ENCODE results near the gene NIN. TPM values are rescaled to one million over a fixed set of nuclear protein-coding genes. Genes with fewer than 3 reads are reported as not detected.

Gene NIN
- total RNA-seq, 1 experiment from 2014 or later, result 34.7 TPM

DNA sequence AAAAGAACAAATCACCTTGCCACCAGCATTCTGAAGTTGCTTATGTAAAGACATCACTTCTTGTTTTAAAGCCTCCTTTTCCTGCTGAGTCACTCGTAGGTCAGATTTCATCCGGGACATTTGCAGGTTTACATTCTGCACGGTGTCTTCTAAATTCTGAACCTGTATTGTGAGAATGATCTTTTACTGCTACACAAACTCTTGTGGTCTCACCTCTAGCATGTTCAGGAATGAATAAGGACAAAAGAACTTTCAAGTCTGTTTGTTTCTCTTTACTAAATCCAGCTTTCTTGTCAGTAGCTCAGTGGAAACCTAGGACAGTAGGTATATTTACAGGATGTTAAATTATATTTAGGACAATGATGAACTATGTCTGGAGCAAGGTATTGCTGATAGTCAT lies 89.4 kb downstream of the NIN start:
- Histone ChIP-seq H3K4me1 (replicated peaks) (peaks cover 8% of the 10 kb centered on the region), H3K27me3 (replicated peaks) (no peaks in the 10 kb centered on the region), H3K36me3 (peaks cover 29% of the 10 kb centered on the region), H3K4me3 (no peak overlapping the region), H3K9me3 (replicated peaks) (no peaks in the 10 kb centered on the region), H3K27ac (no peak overlapping the region)
- DNase-seq (ENCODE audit: low read depth in 1 of 2, low spot score in 2 of 2), result peak in 1 of 2 experiments; percentile 19

DNA sequence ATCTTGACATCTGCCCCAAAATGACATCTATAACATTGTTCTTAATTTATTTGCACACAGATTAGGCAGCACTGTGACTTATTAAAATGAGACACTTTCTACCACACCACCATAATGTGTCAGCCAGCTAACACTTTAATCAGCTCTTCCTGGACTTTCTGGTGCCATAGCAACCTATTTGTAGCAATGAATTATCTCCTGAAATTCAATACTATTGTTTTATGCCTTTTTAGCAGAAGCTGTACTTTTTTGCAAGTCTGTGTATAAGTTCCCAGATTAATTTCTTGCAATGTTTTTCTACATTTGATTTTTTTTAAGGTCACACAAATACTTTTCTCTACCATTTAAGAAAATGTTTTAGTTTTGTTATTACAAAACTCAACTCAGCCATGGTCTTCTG lies 90.1 kb downstream of the NIN start:
- Histone ChIP-seq H3K9me3 (replicated peaks) (no peaks in the 10 kb centered on the region), H3K36me3 (peaks cover 24% of the 10 kb centered on the region), H3K27me3 (replicated peaks) (no peaks in the 10 kb centered on the region), H3K27ac (no peak overlapping the region), H3K4me3 (no peak overlapping the region), H3K4me1 (replicated peaks) (peaks cover 8% of the 10 kb centered on the region)
- no peak for DNase-seq (ENCODE audit: low read depth in 1 of 2, low spot score in 2 of 2)

DNA sequence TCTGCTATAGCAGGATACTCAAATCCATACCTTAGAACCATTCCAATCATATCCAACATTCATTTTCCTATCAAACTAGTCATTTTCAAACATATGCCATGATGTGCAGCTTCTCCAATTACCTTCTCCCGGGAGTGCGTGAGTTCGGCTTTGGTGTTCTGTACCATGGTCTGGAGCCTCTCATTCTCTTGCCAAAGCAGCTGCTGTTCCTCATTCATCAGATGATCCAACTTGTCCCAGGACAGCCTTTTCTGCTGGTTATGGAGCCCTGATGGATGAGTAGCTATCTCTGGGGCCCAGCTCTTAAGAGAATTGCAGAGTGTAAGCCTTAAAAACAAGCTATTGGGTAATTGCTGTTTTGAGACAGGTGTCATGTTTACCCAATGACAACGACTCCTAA lies 91.8 kb downstream of the NIN start:
- no peak for DNase-seq (ENCODE audit: low read depth in 1 of 2, low spot score in 2 of 2)
- no peak overlapping the region for H3K4me3 ChIP-seq
- H3K36me3 ChIP-seq, result peaks cover 30% of the 10 kb centered on the region
- H3K9me3 ChIP-seq (replicated peaks), result no peaks in the 10 kb centered on the region
- H3K27me3 ChIP-seq (replicated peaks), result no peaks in the 10 kb centered on the region
- peaks cover 8% of the 10 kb centered on the region for H3K4me1 ChIP-seq (replicated peaks)
- no peak overlapping the region for H3K27ac ChIP-seq

DNA sequence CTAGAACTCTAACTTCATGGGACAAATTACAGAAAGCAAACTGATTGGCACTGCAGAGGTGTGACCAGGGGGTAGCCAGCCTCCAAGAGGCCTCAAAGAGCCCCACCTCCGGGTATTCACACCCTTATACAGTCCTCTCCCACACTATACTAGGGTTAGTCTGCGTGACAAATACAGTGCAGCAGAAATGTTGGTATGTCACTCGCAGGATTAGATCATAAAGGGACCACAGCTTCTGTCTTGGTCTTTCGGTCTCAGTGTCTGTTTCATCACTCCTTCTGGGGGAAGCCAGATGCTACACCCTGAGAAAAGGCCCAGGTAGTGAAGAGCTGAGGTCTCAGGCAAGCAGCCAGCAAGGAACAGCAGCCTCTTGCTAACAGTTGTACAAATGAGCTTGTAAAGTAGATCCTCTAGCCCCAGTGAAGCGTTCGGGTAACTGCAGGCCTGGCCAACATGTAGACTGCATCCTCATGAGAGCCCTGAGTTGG lies 94.0 kb downstream of the NIN start:
- DNase-seq (ENCODE audit: low read depth in 1 of 2, low spot score in 2 of 2), result no peak
- Histone ChIP-seq H3K4me1 (replicated peaks) (peaks cover 8% of the 10 kb centered on the region), H3K27me3 (replicated peaks) (no peaks in the 10 kb centered on the region), H3K4me3 (no peak overlapping the region), H3K27ac (no peak overlapping the region), H3K36me3 (peaks cover 28% of the 10 kb centered on the region), H3K9me3 (replicated peaks) (no peaks in the 10 kb centered on the region)

DNA sequence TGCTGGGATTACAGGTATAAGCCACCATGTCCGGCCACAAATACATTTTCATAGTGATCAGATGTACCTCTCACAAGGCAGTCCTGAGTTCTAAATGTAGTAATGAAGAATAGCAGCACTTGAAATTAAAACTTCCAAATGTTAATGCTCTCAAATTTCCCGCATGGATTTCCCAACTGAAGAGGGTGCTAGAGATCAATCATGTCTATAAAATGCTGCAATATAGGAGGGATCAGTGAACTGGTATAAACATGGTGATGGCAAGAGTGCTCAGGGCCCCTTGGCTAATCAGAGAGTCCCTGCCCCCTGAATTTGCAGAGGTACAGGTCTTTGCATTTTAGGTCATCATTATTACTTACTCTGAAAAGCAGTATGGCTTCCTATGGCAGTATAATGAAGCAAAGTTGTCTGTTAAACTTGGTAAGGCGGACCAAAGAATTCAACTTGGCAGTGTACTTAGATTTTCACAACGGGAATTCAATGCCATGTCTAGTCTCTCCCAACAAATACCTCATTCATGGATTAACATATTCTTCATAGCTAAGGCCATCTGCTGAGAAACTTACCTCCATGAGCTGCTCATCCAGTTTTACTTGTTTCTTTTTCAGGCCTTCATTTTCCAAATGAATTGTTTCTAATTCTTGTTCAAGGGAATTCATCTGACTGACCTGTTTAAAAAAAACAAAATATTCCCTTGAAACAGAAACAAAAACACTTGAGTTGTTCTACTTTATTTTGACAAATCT lies 95.8 kb downstream of the NIN start:
- Histone ChIP-seq H3K9me3 (replicated peaks) (no peaks in the 10 kb centered on the region), H3K36me3 (peaks cover 26% of the 10 kb centered on the region), H3K4me1 (replicated peaks) (no peaks in the 10 kb centered on the region), H3K4me3 (no peak overlapping the region), H3K27me3 (replicated peaks) (no peaks in the 10 kb centered on the region), H3K27ac (no peak overlapping the region)
- no peak for DNase-seq (ENCODE audit: low read depth in 1 of 2, low spot score in 2 of 2)

DNA sequence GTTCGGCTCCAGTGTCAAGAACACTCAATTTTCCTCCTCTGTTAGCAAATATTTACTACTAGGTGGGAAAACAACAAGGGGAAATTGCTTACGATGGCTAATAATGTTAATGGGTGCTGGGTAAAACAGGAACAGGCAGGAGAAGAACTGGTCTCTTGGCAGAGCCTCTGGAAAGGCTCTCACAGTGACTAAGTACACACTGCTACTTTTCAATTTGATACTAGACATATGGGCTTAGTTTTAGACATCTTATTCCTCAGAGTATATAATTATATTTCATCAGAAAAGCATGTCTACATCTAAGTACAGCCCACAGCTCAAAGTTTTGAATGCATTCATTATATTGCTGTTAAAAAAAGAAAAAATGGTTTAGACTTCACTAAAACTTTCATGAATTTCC lies 97.5 kb downstream of the NIN start:
- Histone ChIP-seq H3K27ac (no peak overlapping the region), H3K36me3 (peaks cover 26% of the 10 kb centered on the region), H3K27me3 (replicated peaks) (no peaks in the 10 kb centered on the region), H3K4me1 (replicated peaks) (no peaks in the 10 kb centered on the region), H3K4me3 (no peak overlapping the region), H3K9me3 (replicated peaks) (no peaks in the 10 kb centered on the region)
- no peak for DNase-seq (ENCODE audit: low read depth in 1 of 2, low spot score in 2 of 2)

DNA sequence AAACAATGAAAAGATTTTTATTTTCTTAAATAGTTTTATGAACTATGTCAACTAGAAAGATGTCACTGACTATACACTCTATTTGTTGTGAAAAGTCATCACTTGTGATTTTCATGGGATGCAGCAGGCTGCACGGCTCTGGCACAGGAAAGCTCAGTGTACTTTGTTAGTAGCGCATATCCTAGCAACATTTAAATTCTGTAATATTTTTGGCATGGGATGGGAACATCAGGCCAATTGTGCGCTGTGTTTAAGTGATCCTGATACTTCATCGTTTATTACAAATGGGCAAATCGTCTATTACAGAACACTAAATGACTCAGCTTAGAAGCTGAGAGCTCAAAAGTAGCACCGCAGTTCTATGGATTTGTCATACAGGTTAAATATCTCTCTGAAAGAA lies 102.1 kb downstream of the NIN start:
- Histone ChIP-seq H3K4me3 (no peak overlapping the region), H3K27ac (no peak overlapping the region), H3K27me3 (replicated peaks) (no peaks in the 10 kb centered on the region), H3K9me3 (replicated peaks) (no peaks in the 10 kb centered on the region), H3K4me1 (replicated peaks) (peaks cover 10% of the 10 kb centered on the region), H3K36me3 (peaks cover 36% of the 10 kb centered on the region)
- no peak for DNase-seq (ENCODE audit: low read depth in 1 of 2, low spot score in 2 of 2)

DNA sequence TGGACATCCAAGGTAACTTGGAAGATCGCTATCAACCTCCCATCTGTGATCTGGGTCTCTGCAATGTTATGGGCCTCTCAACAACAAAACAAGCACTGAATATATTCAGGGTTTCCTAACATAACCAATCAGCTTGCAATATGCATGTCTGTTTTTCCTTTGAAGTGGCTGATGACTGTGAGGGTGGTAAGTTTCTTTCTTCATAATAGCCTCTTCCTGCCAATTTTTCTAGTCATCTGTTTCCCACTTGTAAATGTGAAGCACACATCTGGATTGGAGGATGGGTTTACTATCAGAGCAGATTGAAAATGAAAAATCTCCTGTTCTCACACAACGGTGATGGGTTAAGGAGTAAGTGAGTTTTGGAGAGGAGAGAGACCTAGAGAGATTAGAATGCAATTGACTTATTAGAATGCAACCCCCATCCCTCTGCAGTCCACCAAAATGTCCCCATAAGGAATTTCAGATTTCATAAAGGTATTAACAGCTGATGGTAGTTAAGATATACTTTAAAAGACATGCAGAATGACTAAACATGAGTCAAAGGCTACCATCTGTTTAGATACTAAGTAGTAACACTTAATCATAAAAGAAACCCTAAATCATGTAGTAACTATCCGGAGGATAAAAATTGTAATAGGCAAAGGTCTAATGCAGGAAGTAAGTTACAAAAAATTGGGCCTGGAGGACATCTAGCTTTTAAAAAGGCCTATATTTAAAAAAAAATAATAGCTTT lies 104.4 kb downstream of the NIN start:
- H3K27ac ChIP-seq, result 0 out of 2 replicates have a peak overlapping the region, but pooled peaks have one; percentile 8
- no peaks in the 10 kb centered on the region for H3K9me3 ChIP-seq (replicated peaks)
- DNase-seq (ENCODE audit: low read depth in 1 of 2, low spot score in 2 of 2), result no peak
- peaks cover 10% of the 10 kb centered on the region for H3K4me1 ChIP-seq (replicated peaks)
- peaks cover 53% of the 10 kb centered on the region for H3K36me3 ChIP-seq
- H3K4me3 ChIP-seq, result no peak overlapping the region
- H3K27me3 ChIP-seq (replicated peaks), result no peaks in the 10 kb centered on the region

DNA sequence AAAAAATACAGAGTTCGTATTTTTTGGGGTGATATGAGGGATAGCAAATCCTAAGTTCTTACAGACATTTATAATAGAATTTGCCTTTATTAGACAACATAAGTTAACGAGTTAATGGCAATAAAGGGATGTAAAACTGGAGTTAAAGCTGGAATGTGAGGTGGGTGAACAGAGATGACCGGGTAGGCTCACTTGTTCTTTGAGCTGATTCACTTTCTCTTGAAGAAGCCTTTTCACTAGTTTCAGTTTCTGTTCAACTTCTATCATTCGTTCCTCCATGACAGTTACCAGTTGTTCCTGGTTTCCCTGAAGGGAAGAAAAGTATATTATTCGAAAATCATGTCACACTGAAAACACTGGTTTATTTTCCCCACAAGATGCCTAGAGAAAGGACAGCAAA lies 105.2 kb downstream of the NIN start:
- H3K4me1 ChIP-seq (replicated peaks), result peaks cover 16% of the 10 kb centered on the region
- H3K9me3 ChIP-seq (replicated peaks), result no peaks in the 10 kb centered on the region
- H3K36me3 ChIP-seq, result peaks cover 53% of the 10 kb centered on the region
- H3K4me3 ChIP-seq, result no peak overlapping the region
- no peaks in the 10 kb centered on the region for H3K27me3 ChIP-seq (replicated peaks)
- no peak overlapping the region for H3K27ac ChIP-seq
- no peak for DNase-seq (ENCODE audit: low read depth in 1 of 2, low spot score in 2 of 2)

DNA sequence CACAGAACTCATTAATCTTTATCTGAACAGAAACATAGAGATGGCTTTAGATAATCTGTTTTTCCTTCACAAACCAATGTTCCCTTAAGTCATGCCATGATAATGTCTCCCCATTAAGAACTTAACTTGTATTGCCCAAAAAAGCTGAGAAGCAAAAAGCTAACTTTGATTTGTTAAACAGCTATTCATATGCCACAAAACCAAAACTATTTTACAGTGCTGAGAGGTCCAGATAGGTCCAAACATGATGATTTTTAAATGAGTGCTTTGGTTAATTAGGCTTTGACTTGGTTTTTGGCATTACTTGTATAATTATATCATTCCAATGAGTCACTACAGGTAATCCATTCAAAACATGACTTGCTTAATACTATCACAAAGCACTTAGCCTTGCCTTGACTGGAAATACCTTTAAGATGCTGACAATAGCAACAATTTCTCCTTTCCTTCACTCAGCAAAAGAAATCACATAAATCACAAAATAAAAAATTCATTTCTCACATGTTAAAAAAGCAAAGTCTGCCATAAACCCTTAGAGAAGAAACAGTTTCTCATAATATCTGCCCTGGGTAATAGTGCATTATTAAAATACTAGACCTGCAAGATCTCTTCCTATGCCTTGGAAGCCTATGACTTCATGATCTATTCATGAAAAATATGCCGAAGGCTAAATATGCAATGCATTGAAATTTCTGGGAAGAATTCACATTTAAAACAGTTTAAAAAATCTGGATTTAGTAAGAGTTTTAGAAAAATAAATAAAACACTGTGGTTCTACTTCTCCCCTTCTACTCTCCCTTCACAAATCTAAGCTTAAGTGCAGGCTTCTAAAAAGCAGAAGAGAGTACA lies 110.8 kb downstream of the NIN start:
- Histone ChIP-seq H3K9me3 (replicated peaks) (no peaks in the 10 kb centered on the region), H3K4me1 (replicated peaks) (peaks cover 14% of the 10 kb centered on the region), H3K36me3 (peaks cover 29% of the 10 kb centered on the region), H3K27me3 (replicated peaks) (no peaks in the 10 kb centered on the region), H3K4me3 (no peak overlapping the region), H3K27ac (peak overlapping the region; percentile 54)
- DNase-seq (ENCODE audit: low read depth in 1 of 2, low spot score in 2 of 2), result peak in 1 of 2 experiments; percentile 54

DNA sequence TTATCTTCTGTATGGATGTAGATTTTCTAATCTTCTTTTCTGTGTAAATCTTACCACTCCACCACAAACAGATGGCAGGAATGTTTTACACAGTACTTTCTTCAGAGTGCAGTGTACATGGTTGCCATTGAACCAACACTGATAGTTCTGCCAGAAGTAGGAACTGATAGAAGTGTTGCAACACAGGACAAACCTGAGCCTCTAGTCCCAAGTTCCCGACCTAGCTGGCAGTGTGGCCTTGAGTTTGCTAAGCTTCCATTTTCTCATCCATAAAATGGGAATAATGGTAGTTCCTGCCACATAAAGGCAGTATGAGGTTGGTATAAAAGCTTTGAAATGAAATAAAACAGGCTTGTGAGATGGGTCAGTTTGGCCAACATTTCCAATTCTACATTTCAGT lies 112.0 kb downstream of the NIN start:
- H3K27me3 ChIP-seq (replicated peaks), result no peaks in the 10 kb centered on the region
- no peak overlapping the region for H3K4me3 ChIP-seq
- no peak for DNase-seq (ENCODE audit: low read depth in 1 of 2, low spot score in 2 of 2)
- H3K27ac ChIP-seq, result no peak overlapping the region
- H3K36me3 ChIP-seq, result peaks cover 18% of the 10 kb centered on the region
- H3K4me1 ChIP-seq (replicated peaks), result peaks cover 14% of the 10 kb centered on the region
- no peaks in the 10 kb centered on the region for H3K9me3 ChIP-seq (replicated peaks)

DNA sequence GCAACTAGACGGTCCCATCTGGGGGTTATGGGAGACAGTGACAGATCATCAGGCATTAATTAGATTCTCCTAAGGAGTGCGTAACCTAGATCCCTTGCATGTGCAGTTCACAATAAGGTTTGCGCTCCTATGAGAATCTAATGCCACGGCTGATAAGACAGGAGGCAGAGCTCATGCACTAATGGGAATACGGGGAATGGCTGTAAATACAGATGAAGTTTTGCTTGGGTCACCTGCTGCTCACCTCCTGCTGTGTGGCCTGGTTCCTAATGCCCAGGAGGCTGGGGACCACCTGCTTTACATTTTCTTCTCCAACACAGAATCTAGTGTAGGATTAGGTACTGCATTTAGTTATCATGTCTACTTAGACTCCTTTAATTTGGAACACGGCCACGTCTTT lies 113.2 kb downstream of the NIN start:
- H3K4me3 ChIP-seq, result no peak overlapping the region
- peaks cover 14% of the 10 kb centered on the region for H3K4me1 ChIP-seq (replicated peaks)
- peaks cover 11% of the 10 kb centered on the region; the same call in 1 of the 2 replicates for H3K36me3 ChIP-seq
- no peak for DNase-seq (ENCODE audit: low read depth in 1 of 2, low spot score in 2 of 2)
- no peaks in the 10 kb centered on the region for H3K27me3 ChIP-seq (replicated peaks)
- no peak overlapping the region for H3K27ac ChIP-seq
- H3K9me3 ChIP-seq (replicated peaks), result no peaks in the 10 kb centered on the region

DNA sequence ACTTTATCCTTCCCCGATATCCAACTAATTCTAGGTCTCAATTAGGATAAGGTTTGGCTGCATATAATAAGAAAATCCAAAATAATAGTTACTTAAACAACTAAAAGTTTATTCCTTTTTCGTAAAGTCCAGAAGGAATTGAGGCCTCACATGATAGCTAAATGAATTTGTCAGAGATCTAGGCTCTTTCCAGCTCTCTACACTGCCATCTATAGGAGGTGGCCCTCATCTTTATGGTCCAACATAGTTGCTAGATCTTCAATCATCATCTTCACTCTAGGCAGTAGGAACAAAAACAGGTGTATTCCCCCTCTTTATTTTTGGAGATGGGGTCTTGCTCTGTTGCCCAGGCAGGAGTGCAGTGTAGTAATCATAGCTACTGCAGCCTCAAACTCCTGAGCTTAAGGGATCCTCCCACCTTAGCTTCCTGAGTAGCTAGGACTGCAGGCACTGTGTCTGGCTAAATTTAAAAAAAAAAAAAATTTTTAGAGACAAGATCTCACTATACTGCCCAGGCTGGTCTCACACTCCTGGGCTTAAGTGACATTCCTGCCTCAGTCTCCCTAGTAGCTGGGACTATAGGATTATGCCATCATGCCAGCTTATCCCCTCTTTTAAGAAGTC lies 116.4 kb downstream of the NIN start:
- H3K9me3 ChIP-seq (replicated peaks), result no peaks in the 10 kb centered on the region
- no peak overlapping the region for H3K4me3 ChIP-seq
- no peaks in the 10 kb centered on the region for H3K27me3 ChIP-seq (replicated peaks)
- H3K27ac ChIP-seq, result no peak overlapping the region
- H3K4me1 ChIP-seq (replicated peaks), result no peaks in the 10 kb centered on the region; the same call in 1 of the 2 replicates
- H3K36me3 ChIP-seq, result no peaks in the 10 kb centered on the region
- peak in 1 of 2 experiments; percentile 15 for DNase-seq (ENCODE audit: low read depth in 1 of 2, low spot score in 2 of 2)

Data from SJSA1 (cell line).